ENCODE measurements around the gene NT5E. TPM values are rescaled to one million over a fixed set of nuclear protein-coding genes. Genes with fewer than 3 reads are reported as not detected.

The NT5E gene
- total RNA-seq, 2 experiments from 2014 or later, result 5.2 to 6.7 TPM

DNA sequence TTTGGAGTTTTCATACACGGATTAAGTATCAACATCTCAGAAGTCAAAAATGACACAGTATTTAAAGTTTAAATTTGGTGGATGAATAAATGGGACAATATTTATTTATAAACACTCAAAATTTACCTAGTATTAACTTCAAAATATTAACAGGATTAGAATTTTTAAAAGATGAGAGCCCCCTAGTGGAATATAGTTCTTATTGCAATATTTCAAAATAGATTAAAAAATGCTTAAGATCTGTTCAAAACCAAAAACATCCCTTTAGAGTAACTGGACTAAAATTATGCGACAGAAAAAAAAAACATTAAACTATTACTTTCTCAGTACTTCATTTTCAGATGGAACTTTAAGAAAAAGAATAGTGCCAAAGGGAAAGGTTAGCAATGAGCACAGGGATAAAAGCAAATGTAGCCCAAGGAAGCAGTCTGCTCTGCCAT, 87.2 kb downstream of the NT5E start:
- ATAC-seq (no peak), DNase-seq (no peak)
- no peaks in the 10 kb centered on the region for H3K9me3 Mint-ChIP-seq
- peaks cover 10% of the 10 kb centered on the region for H3K36me3 Mint-ChIP-seq (ENCODE audit: low read depth)
- TF ChIP-seq, protein P1, sequence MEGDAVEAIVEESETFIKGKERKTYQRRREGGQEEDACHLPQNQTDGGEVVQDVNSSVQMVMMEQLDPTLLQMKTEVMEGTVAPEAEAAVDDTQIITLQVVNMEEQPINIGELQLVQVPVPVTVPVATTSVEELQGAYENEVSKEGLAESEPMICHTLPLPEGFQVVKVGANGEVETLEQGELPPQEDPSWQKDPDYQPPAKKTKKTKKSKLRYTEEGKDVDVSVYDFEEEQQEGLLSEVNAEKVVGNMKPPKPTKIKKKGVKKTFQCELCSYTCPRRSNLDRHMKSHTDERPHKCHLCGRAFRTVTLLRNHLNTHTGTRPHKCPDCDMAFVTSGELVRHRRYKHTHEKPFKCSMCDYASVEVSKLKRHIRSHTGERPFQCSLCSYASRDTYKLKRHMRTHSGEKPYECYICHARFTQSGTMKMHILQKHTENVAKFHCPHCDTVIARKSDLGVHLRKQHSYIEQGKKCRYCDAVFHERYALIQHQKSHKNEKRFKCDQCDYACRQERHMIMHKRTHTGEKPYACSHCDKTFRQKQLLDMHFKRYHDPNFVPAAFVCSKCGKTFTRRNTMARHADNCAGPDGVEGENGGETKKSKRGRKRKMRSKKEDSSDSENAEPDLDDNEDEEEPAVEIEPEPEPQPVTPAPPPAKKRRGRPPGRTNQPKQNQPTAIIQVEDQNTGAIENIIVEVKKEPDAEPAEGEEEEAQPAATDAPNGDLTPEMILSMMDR (IDR thresholded peaks at IDR 0.05), result peak; percentile 76
- H3K4me1 Mint-ChIP-seq (ENCODE audit: low read depth), result no peaks in the 10 kb centered on the region
- ChIA-PET POLR2A (interaction anchor here (1.0 kb wide), 1 partner anchor 54 kb away, joined by 3 read pairs; no protein-coding TSS in a partner anchor), CTCF (interaction anchor here (0.6 to 4.9 kb wide), 26 partner anchors 9 to 204 kb away, joined by 3 to 43 read pairs (median 4); partner anchors contain the start of gene SNX14)
- H3K4me3 Mint-ChIP-seq, result no peak overlapping the region
- H3K27me3 Mint-ChIP-seq, result no peaks in the 10 kb centered on the region
- H3K27ac Mint-ChIP-seq, result no peak overlapping the region
- intact Hi-C loops (cut with micrococcal nuclease), result loop anchor here (5.0 kb wide), 1 partner anchor 180 kb away; no protein-coding TSS in a partner anchor

- CTCF ChIA-PET, result no interaction called here
- POLR2A ChIA-PET, result no interaction called here
- Mint-ChIP-seq H3K36me3 (ENCODE audit: low read depth) (peaks cover 16% of the 10 kb centered on the region), H3K4me3 (no peak overlapping the region), H3K9me3 (no peaks in the 10 kb centered on the region), H3K27me3 (no peaks in the 10 kb centered on the region), H3K4me1 (ENCODE audit: low read depth) (no peaks in the 10 kb centered on the region), H3K27ac (no peak overlapping the region)
- TF ChIP-seq, protein P1 (IDR thresholded peaks at IDR 0.05), result no peak
- intact Hi-C loops (cut with micrococcal nuclease), result no loop called here
- DNase-seq, result no peak
- ATAC-seq, result no peak
Measured at GRCh38 chr6:85544776-85545175, 94.9 kb downstream of the NT5E start.

Other genes starting within 250 kb of the NT5E start
- gene SNX14, start 143.8 kb downstream of the NT5E start, total RNA-seq, result 10 to 100 TPM; 53.9 to 54.1 TPM
- gene SYNCRIP, start 192.8 kb downstream of the NT5E start, total RNA-seq, result 100 to 1,000 TPM; 167 to 179 TPM

Measured in activated CD8-positive, alpha-beta T cell treated with anti-CD3 and anti-CD28 coated beads for 36 hours (primary cell).